IMR-90 (cell line): ENCODE measurements around the gene ARSB. TPM values are rescaled to one million over a fixed set of nuclear protein-coding genes. Genes with fewer than 3 reads are reported as not detected.

Experiments
- ATAC-seq: fragments of 200-7000 bp; cut with Tn5 transposase; 2 replicates; pipeline ENCODE4 v1.9.1; 2020; ENCODE audit warnings: low read depth, mild to moderate bottlenecking, moderate library complexity
- BruUV-seq: library from RNA; stranded (reverse); fragments of 400-500 nt; replicated peaks from 2 replicates; lab custom pipeline; 2021; lab: Mats Ljungman, UMichigan
- CTCF ChIA-PET: fragments of 300-600 bp; formaldehyde crosslinking; extraction: SDS; loops from one replicate; lab custom pipeline; 2021; ENCODE audit warnings: antibody characterized with exemption; lab: Yijun Ruan, JAX
- POLR2A ChIA-PET: fragments of 300-600 bp; sonication (Branson Sonifier 250); formaldehyde crosslinking; loops from one replicate; lab custom pipeline; 2022; ENCODE audit warnings: antibody characterized with exemption; ENCODE audit not compliant: unreplicated experiment; lab: Charles Lee
- DNase-seq: peaks from one replicate; pipeline ENCODE4 v3.0.0; 2013
- H2AFZ ChIP-seq: replicated peaks from 2 replicates; pipeline ENCODE3; 2013; ENCODE audit warnings: low read length, mild to moderate bottlenecking; ENCODE audit not compliant: poor library complexity
- H2AK5ac ChIP-seq: 2 replicates; pipeline ENCODE4 v1.6.1; 2013; ENCODE audit warnings: low read depth, low read length, inconsistent platforms
- H2AK9ac ChIP-seq: replicated peaks from 2 replicates; pipeline ENCODE3; 2013; ENCODE audit warnings: mild to moderate bottlenecking, low read depth, low read length, moderate library complexity; ENCODE audit not compliant: poor library complexity
- H2BK120ac ChIP-seq: 2 replicates; pipeline ENCODE4 v1.6.1; 2013; ENCODE audit warnings: low read depth, low read length, inconsistent platforms
- H2BK15ac ChIP-seq: 3 replicates; pipeline ENCODE4 v1.6.1; 2013; ENCODE audit warnings: low read depth, low read length, inconsistent platforms
- H2BK20ac ChIP-seq: 2 replicates; pipeline ENCODE4 v1.6.1; 2013; ENCODE audit warnings: low read depth, mild to moderate bottlenecking, inconsistent platforms, low read length, moderate library complexity
- H2BK5ac ChIP-seq: 2 replicates; pipeline ENCODE4 v1.6.1; 2013; ENCODE audit warnings: mild to moderate bottlenecking, low read depth, low read length, inconsistent platforms; ENCODE audit not compliant: poor library complexity, severe bottlenecking
- H3K14ac ChIP-seq: replicated peaks from 2 replicates; pipeline ENCODE4 v1.6.1; 2013; ENCODE audit warnings: low read depth, low read length, inconsistent platforms
- H3K18ac ChIP-seq: 2 replicates; pipeline ENCODE4 v1.6.1; 2013; ENCODE audit warnings: low read depth, low read length, control low read depth
- H3K23ac ChIP-seq: 2 replicates; pipeline ENCODE4 v1.6.1; 2013; ENCODE audit warnings: low read depth, low read length, inconsistent platforms
- H3K27ac ChIP-seq: 2 replicates; pipeline ENCODE4 v1.5.1; 2013; ENCODE audit warnings: mild to moderate bottlenecking, control low read depth, low read length; ENCODE audit not compliant: insufficient read depth
- H3K27me3 ChIP-seq: 2 replicates; pipeline ENCODE4 v1.6.1; 2013; ENCODE audit warnings: low read length; ENCODE audit not compliant: control insufficient read depth, insufficient read depth
- H3K36me3 ChIP-seq: 2 replicates; pipeline ENCODE4 v1.6.1; 2013; ENCODE audit warnings: low read length, mixed read lengths; ENCODE audit not compliant: control insufficient read depth, insufficient read depth
- H3K4ac ChIP-seq: 2 replicates; pipeline ENCODE4 v1.6.1; 2013; ENCODE audit warnings: low read depth, low read length, inconsistent platforms
- H3K4me1 ChIP-seq: 2 replicates; pipeline ENCODE4 v1.6.1; 2013; ENCODE audit warnings: low read length, mixed read lengths; ENCODE audit not compliant: control insufficient read depth, insufficient read depth
- H3K4me2 ChIP-seq: 2 replicates; pipeline ENCODE4 v1.6.1; 2013; ENCODE audit warnings: low read depth, mild to moderate bottlenecking, control low read depth, low read length, moderate library complexity
- H3K4me3 ChIP-seq: 2 replicates; pipeline ENCODE4 v1.5.1; 2013; ENCODE audit warnings: low read depth, mild to moderate bottlenecking, control low read depth, low read length, moderate library complexity; ENCODE audit not compliant: insufficient read depth
- H3K56ac ChIP-seq: 2 replicates; pipeline ENCODE4 v1.6.1; 2013; ENCODE audit warnings: low read length, inconsistent platforms; ENCODE audit not compliant: insufficient read depth; ENCODE audit errors: extremely low read depth
- H3K79me1 ChIP-seq, 2 experiments: 2 replicates each; pipeline ENCODE4 v1.6.1; 2013; ENCODE audit warnings: low read length in 2 of 2, inconsistent platforms in 1 of 2, low read depth in 1 of 2
- H3K9ac ChIP-seq: 2 replicates; pipeline ENCODE4 v1.6.1; 2013; ENCODE audit warnings: low read depth, low read length, control low read depth
- H3K9me1 ChIP-seq: 2 replicates; pipeline ENCODE4 v1.6.1; 2013; ENCODE audit warnings: low read length, inconsistent platforms; ENCODE audit not compliant: insufficient read depth
- H3K9me3 ChIP-seq: 2 replicates; pipeline ENCODE4 v1.6.1; 2013; ENCODE audit warnings: low read length; ENCODE audit not compliant: control insufficient read depth, insufficient read depth
- H4K20me1 ChIP-seq: 2 replicates; pipeline ENCODE4 v1.6.1; 2013; ENCODE audit warnings: low read length, inconsistent platforms; ENCODE audit not compliant: insufficient read depth
- H4K5ac ChIP-seq: 2 replicates; pipeline ENCODE4 v1.6.1; 2013; ENCODE audit warnings: mild to moderate bottlenecking, low read depth, low read length, control low read depth
- H4K8ac ChIP-seq, 2 experiments: 2 replicates each; pipeline ENCODE4 v1.6.1; 2013; ENCODE audit warnings: low read depth in 2 of 2, low read length in 2 of 2, control low read depth in 1 of 2, inconsistent platforms in 1 of 2
- H4K91ac ChIP-seq: 2 replicates; pipeline ENCODE4 v1.6.1; 2013; ENCODE audit warnings: low read depth, low read length, inconsistent platforms; ENCODE audit not compliant: insufficient read depth
- BHLHE40 ChIP-seq: fragments of 150-350 bp; IDR thresholded peaks from 2 replicates; pipeline ENCODE4 v1.6.1; 2016; ENCODE audit warnings: mild to moderate bottlenecking, low read depth, low read length
- CHD1 ChIP-seq: IDR thresholded peaks from 2 replicates; pipeline ENCODE4 v1.6.1; 2012; ENCODE audit warnings: low read depth, low read length, improper control_type of control experiment
- CTCF ChIP-seq: conservative IDR thresholded peaks from 2 replicates; pipeline ENCODE4 v1.5.1; 2012; ENCODE audit warnings: mild to moderate bottlenecking, low read depth, low read length, improper control_type of control experiment
- ELK1 ChIP-seq: fragments of 150-350 bp; IDR thresholded peaks from 2 replicates; pipeline ENCODE4 v1.6.1; 2016; ENCODE audit warnings: low read depth, mild to moderate bottlenecking, low read length, moderate library complexity, borderline replicate concordance
- MAFK ChIP-seq: IDR thresholded peaks from 2 replicates; pipeline ENCODE4 v1.6.1; 2012; ENCODE audit warnings: low read depth, low read length, improper control_type of control experiment
- NFE2L2 ChIP-seq: fragments of 150-350 bp; IDR thresholded peaks from 2 replicates; pipeline ENCODE4 v1.6.1; 2016; ENCODE audit warnings: low read depth, mild to moderate bottlenecking, low read length
- POLR2A ChIP-seq: IDR thresholded peaks from 2 replicates; pipeline ENCODE4 v1.6.1; 2012; ENCODE audit warnings: mild to moderate bottlenecking, low read depth, low read length
- RFX5 ChIP-seq: IDR thresholded peaks from 2 replicates; pipeline ENCODE4 v1.8.0; 2012; ENCODE audit warnings: low read depth, mild to moderate bottlenecking, low read length, moderate library complexity
- SMC3 ChIP-seq: fragments of 150-350 bp; IDR thresholded peaks from 2 replicates; pipeline ENCODE4 v1.6.1; 2016; ENCODE audit warnings: low read depth, mild to moderate bottlenecking, antibody characterized with exemption, low read length, moderate library complexity
- WGBS, 2 experiments: methylation state at CpG; one replicate each; pipeline versions ENCODE4 v1.1.5 to v1.1.7; 2013; ENCODE audit warnings: missing lambda C conversion rate in 2 of 2; ENCODE audit not compliant: insufficient read length in 1 of 2; ENCODE audit errors: extremely low coverage in 2 of 2; 5-methylcytosine and 5-hydroxymethylcytosine counted together
- dilution Hi-C: fragments of 300-500 bp; cut with HindIII; formaldehyde crosslinking; loops from one replicate; pipeline ENCODE4 v1.14.3; 2018; ENCODE audit warnings: low sequenced_read_pairs; ENCODE audit not compliant: unreplicated experiment
- in situ Hi-C: fragments of 300-500 bp; cut with MboI; formaldehyde crosslinking; loops from 3 replicates; pipeline ENCODE4 v1.14.3; 2019; ENCODE audit warnings: low sequenced_read_pairs, inconsistent platforms, mixed read lengths
- intact Hi-C: fragments of 100-400 bp; cut with micrococcal nuclease; formaldehyde crosslinking; loops from 2 replicates; pipeline ENCODE4 v1.10.0; 2022
- polyA plus RNA-seq, 3 experiments: library from polyadenylated mRNA; depleted of rRNA; stranded (reverse); fragments of >200 nt; gene quantifications; 2 replicates each; pipeline ENCODE4 v1.2.3, GENCODE V29; 2012; ENCODE audit warnings: low replicate concordance in 1 of 3
- total RNA-seq: library from RNA; depleted of rRNA; stranded (reverse); fragments of >200 nt; gene quantifications from 2 replicates; pipeline ENCODE4 v1.2.3, GENCODE V29; 2012
- TF ChIP-seq, protein P1 (sequence below): fragments of 150-350 bp; IDR thresholded peaks from 2 replicates; pipeline ENCODE4 v1.6.1; 2017; ENCODE audit warnings: mild to moderate bottlenecking, antibody characterized with exemption, low read length, low read depth

The ARSB gene
- total and polyA plus RNA-seq, 2 of the 4 experiments (the other 2 are of a cell fraction), result 16.0 to 16.3 TPM

- Histone ChIP-seq H3K9ac (no peak overlapping the region), H2BK5ac (no peak overlapping the region), H3K9me3 (peaks cover 1% of the 10 kb centered on the region; the same call in 1 of the 2 replicates), H3K27me3 (no peaks in the 10 kb centered on the region), H3K23ac (no peak overlapping the region), H2AK9ac (no peak overlapping the region), H3K27ac (no peak overlapping the region), H3K79me1 (no peaks in the 10 kb centered on the region), H2BK120ac (no peak overlapping the region), H3K18ac (no peak overlapping the region), H3K14ac (no peak overlapping the region), H3K4ac (no peak overlapping the region), H2AK5ac (peak overlapping the region; percentile 52; the same call in 1 of the 2 replicates), H3K4me3 (no peak overlapping the region), H3K56ac (no peak overlapping the region), H3K4me2 (no peak overlapping the region), H3K36me3 (no peaks in the 10 kb centered on the region), H4K20me1 (no peaks in the 10 kb centered on the region), H2AFZ (no peak overlapping the region), H2BK20ac (no peak overlapping the region), H4K5ac (no peak overlapping the region), H3K4me1 (no peaks in the 10 kb centered on the region), H4K91ac (no peak overlapping the region), H3K9me1 (no peaks in the 10 kb centered on the region), H4K8ac (no peak overlapping the region), H2BK15ac (0 out of 3 replicates have a peak overlapping the region, but pooled peaks have one; percentile 48)
- WGBS, 2 experiments, result no CpG with 5 or more reads among the region's 4 CpGs
- POLR2A ChIA-PET, result no interaction called here
- no peak for DNase-seq
- no TSS peak for BruUV-seq
- CTCF ChIA-PET, result no interaction called here
- dilution Hi-C loops, result no loop called here
- in situ Hi-C loops, result no loop called here
- ATAC-seq, result no peak
- intact Hi-C loops, result no loop called here
- TF ChIP-seq SMC3 (no peak), MAFK (no peak), CTCF (no peak), POLR2A (no peak), CHD1 (no peak), NFE2L2 (no peak), RFX5 (no peak), ELK1 (no peak), BHLHE40 (no peak)
- TF ChIP-seq, protein P1, sequence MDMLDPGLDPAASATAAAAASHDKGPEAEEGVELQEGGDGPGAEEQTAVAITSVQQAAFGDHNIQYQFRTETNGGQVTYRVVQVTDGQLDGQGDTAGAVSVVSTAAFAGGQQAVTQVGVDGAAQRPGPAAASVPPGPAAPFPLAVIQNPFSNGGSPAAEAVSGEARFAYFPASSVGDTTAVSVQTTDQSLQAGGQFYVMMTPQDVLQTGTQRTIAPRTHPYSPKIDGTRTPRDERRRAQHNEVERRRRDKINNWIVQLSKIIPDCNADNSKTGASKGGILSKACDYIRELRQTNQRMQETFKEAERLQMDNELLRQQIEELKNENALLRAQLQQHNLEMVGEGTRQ, result no peak
Measured at GRCh38 chr5:78734094-78734845, 250.8 kb downstream of the ARSB start.
